ENCODE results near the gene VWCE. TPM values are rescaled to one million over a fixed set of nuclear protein-coding genes. Genes with fewer than 3 reads are reported as not detected.

Gene VWCE
- polyA plus RNA-seq, 1 of the 3 experiments (the other 2 are of a cell fraction) = 5.0 TPM

GRCh38 chr11:61305417-61305816 lies 10.3 kb upstream of the VWCE start:
- TF ChIP-seq TAF1 (IDR thresholded peaks at IDR 0.05; ENCODE audit: borderline replicate concordance, low read depth, low read length) (no peak), RCOR1 (IDR thresholded peaks at IDR 0.05; ENCODE audit: low read length) (no peak), USF1 (IDR thresholded peaks at IDR 0.05; ENCODE audit: borderline replicate concordance, low read depth) (no peak), FOXJ3 (CRISPR knock-in tag; IDR thresholded peaks at IDR 0.05) (no peak), CTCF (IDR thresholded peaks at IDR 0.05) (no peak), TCF12 (IDR thresholded peaks at IDR 0.05) (no peak), FOSL2 (IDR thresholded peaks at IDR 0.05; ENCODE audit: borderline replicate concordance, low read depth) (no peak), RAD21 (IDR thresholded peaks at IDR 0.05; ENCODE audit: low read length) (no peak), MEF2A (IDR thresholded peaks at IDR 0.05; ENCODE audit: borderline replicate concordance, low read depth) (no peak), RXRA (IDR thresholded peaks at IDR 0.05; ENCODE audit: borderline replicate concordance, low read depth) (no peak), CHD2 (IDR thresholded peaks at IDR 0.05; ENCODE audit: low read length, partially characterized antibody) (no peak)
- TF ChIP-seq, protein P1, sequence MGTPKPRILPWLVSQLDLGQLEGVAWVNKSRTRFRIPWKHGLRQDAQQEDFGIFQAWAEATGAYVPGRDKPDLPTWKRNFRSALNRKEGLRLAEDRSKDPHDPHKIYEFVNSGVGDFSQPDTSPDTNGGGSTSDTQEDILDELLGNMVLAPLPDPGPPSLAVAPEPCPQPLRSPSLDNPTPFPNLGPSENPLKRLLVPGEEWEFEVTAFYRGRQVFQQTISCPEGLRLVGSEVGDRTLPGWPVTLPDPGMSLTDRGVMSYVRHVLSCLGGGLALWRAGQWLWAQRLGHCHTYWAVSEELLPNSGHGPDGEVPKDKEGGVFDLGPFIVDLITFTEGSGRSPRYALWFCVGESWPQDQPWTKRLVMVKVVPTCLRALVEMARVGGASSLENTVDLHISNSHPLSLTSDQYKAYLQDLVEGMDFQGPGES (IDR thresholded peaks at IDR 0.05; ENCODE audit: low read depth, low read length) = no peak
- H3K27me3 ChIP-seq (ENCODE audit: insufficient read depth) = no peaks in the 10 kb centered on the region
- H3K9ac ChIP-seq = no peak overlapping the region
- no peaks in the 10 kb centered on the region for H4K20me1 ChIP-seq (ENCODE audit: insufficient read depth)
- ChIA-PET CTCF (no interaction called here), POLR2A (no interaction called here)
- H3K36me3 ChIP-seq (replicated peaks in 1 of 2; ENCODE audit: control insufficient read depth in 1 of 2, insufficient read depth in 2 of 2, low read length in 1 of 2) = peaks cover 55 to 91% of the 10 kb centered on the region in 2 experiments
- H3K4me3 ChIP-seq (ENCODE audit: low read depth in 2 of 2, low read length in 1 of 2) = no peak overlapping the region
- 95% methylated on average over 7 of the region's 7 CpGs for WGBS (ENCODE audit: low lambda C conversion rate)
- no peaks in the 10 kb centered on the region for H3K4me1 ChIP-seq (ENCODE audit: control insufficient read depth in 1 of 2, insufficient read depth in 2 of 2, low read depth in 1 of 2, low read length in 1 of 2)
- H3K9me3 ChIP-seq = no peaks in the 10 kb centered on the region
- no peak overlapping the region for H3K27ac ChIP-seq (ENCODE audit: low read depth in 2 of 2, low read length in 1 of 2)
- no peaks in the 10 kb centered on the region for H3K9me2 ChIP-seq
- H2AFZ ChIP-seq (ENCODE audit: low read depth) = no peak overlapping the region
- H3F3A ChIP-seq (replicated peaks; ENCODE audit: insufficient read depth) = no peaks in the 10 kb centered on the region
- no peak overlapping the region for H3K4me2 ChIP-seq
- no peaks in the 10 kb centered on the region for H3K79me2 ChIP-seq (ENCODE audit: insufficient read depth)
- no peak for DNase-seq

DNA sequence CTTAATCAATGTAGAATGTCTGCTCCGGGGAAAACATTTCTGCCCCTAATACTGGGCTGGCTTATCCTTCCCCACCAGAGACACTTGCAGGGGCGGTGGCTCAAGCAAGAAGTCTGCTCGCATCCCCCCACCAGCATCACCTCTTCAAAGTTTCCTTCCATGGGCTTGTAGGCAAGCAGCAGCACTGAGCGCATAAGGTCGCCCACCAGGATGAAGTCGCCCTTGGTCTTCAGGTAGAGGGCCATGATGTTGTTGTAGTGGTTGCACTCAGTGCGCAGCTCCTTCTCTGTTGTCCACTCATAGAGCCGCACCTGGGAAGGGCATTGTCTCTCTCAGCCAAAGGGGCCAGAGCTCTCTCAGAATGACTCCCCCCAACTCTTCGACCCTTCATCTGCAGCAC lies 8.6 kb upstream of the VWCE start:
- DNase-seq = no peak
- Histone ChIP-seq H3K4me1 (ENCODE audit: control insufficient read depth in 1 of 2, insufficient read depth in 2 of 2, low read depth in 1 of 2, low read length in 1 of 2) (no peaks in the 10 kb centered on the region; a peak in 1 of 4 replicates), H3K9me2 (no peaks in the 10 kb centered on the region), H3K9ac (no peak overlapping the region), H3K27ac (ENCODE audit: low read depth in 2 of 2, low read length in 1 of 2) (no peak overlapping the region), H3K27me3 (ENCODE audit: insufficient read depth) (no peaks in the 10 kb centered on the region), H3K9me3 (no peaks in the 10 kb centered on the region), H3K79me2 (ENCODE audit: insufficient read depth) (no peaks in the 10 kb centered on the region), H3F3A (replicated peaks; ENCODE audit: insufficient read depth) (peaks cover under 1% of the 10 kb centered on the region), H3K36me3 (replicated peaks in 1 of 2; ENCODE audit: control insufficient read depth in 1 of 2, insufficient read depth in 2 of 2, low read length in 1 of 2) (peaks cover 41 to 91% of the 10 kb centered on the region in 2 experiments), H4K20me1 (ENCODE audit: insufficient read depth) (no peaks in the 10 kb centered on the region), H2AFZ (ENCODE audit: low read depth) (no peak overlapping the region), H3K4me3 (ENCODE audit: low read depth in 2 of 2, low read length in 1 of 2) (no peak overlapping the region), H3K4me2 (no peak overlapping the region)
- WGBS (ENCODE audit: low lambda C conversion rate) = 96% methylated on average over 8 of the region's 9 CpGs
- POLR2A ChIA-PET = no interaction called here
- CTCF ChIA-PET = interaction anchor here (1.0 kb wide), 1 partner anchor 82 kb away, joined by 3 read pairs; no protein-coding TSS in a partner anchor
- no peak for TF ChIP-seq SIN3A (IDR thresholded peaks at IDR 0.05; ENCODE audit: borderline replicate concordance, low read depth, low read length)
- TF ChIP-seq YY1 (IDR thresholded peaks at IDR 0.05; ENCODE audit: low read depth) = no peak
- no peak for TF ChIP-seq RCOR1 (IDR thresholded peaks at IDR 0.05; ENCODE audit: low read length)
- no peak for TF ChIP-seq EZH2phosphoT487 (IDR thresholded peaks at IDR 0.05; ENCODE audit: borderline replicate concordance, low read depth)
- TF ChIP-seq RFX5 (IDR thresholded peaks at IDR 0.05; ENCODE audit: low read length) = no peak
- no peak for TF ChIP-seq FOSL2 (IDR thresholded peaks at IDR 0.05; ENCODE audit: borderline replicate concordance, low read depth)
- TF ChIP-seq EP300 (IDR thresholded peaks at IDR 0.05; ENCODE audit: borderline replicate concordance in 1 of 2, low read depth in 1 of 2, low read length in 1 of 2) = no peak
- TF ChIP-seq, protein P2, sequence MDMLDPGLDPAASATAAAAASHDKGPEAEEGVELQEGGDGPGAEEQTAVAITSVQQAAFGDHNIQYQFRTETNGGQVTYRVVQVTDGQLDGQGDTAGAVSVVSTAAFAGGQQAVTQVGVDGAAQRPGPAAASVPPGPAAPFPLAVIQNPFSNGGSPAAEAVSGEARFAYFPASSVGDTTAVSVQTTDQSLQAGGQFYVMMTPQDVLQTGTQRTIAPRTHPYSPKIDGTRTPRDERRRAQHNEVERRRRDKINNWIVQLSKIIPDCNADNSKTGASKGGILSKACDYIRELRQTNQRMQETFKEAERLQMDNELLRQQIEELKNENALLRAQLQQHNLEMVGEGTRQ (IDR thresholded peaks at IDR 0.05; ENCODE audit: borderline replicate concordance, low read depth, low read length) = no peak
